SK-N-DZ (cell line): Measurements from ENCODE around the gene AKR1C1.
"Not testable (repeated sequence)": the region's sequence is repeated elsewhere in the genome, so short reads cannot be mapped to it uniquely, and the experiment has no call there.

Experiments
- DNase-seq: peaks from one replicate; pipeline ENCODE4 v3.0.0-alpha.2; 2015; ENCODE audit warnings: low spot score
- small RNA-seq, 2 experiments: library from RNA; depleted of rRNA; stranded (forward); fragments of <200 nt; gene quantifications; one replicate each; pipeline ENCODE3, GENCODE V24; 2014

The AKR1C1 gene

GRCh38 chr10:5014936-5015335 is 51.7 kb downstream of the AKR1C1 start:
- no peak for DNase-seq

GRCh38 chr10:5018134-5018533 is 54.9 kb downstream of the AKR1C1 start:
- no peak for DNase-seq

DNA sequence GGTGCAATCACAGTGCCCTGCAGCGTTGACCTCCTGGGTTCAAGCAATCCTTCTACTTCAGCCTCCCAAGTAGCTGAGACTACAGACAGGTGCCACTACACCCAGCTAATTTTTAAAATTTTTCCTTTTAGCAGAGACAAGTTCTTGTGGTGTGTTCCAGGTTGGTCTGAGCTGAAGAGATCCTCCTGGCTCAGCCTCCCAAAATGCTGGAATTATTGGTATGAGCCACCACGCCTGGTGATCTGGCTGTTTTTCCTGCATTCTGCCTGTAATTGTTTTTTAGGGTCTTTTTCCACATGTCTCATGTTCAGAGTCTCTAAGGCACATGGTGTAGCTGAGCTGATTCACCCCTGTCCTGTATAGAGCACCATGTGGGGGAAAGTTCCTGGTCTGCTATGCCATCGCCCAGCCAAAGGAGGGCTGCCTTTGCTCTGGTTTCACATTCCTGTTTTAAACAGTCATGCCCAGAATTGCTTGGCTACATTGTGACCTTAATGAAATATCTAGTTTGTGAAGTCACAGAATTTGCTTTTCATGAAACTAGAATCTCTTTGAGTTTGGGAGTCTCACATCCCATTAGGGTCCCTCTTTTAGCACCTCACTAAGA is 55.6 kb downstream of the AKR1C1 start:
- DNase-seq, result not testable (repeated sequence)

DNA sequence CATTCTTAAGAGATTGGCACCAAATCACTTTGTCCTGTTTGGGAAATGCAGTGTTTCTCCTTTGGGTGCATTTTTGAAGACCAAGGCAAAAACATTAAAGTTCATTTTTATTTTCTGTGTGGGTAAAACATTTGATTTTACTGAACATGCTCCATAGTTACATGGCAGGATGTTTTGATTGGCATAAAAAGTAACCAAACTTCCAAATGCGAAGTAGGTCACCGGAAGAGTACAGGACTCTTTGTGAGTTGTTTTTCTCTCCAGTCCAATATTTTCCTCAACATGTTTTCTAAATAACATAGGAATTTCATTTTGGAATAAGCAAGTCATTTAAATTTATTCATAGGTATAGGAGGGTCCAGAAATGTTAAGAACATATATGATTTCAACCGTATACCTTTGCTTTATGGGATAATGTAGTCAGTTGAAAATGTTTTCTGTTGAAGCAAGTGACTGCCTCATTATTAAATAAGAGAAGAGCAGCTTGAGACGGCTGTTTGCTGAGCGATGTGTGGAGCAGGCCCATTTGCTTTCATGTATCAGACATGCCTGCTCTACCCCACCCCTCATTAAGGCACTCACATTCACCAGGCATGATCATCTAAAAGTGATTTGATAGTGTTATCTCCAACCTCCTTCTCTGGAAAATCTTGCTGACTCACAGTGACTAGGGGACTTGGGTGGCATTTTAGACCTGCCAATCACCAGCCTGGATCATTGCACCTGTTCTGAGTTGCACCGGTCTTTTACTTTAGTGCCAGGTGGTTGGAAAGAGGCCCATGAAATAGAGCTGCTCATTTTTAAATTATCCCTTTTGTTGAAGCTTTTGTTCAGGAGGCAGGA is 56.8 kb downstream of the AKR1C1 start:
- peak; percentile 78 for DNase-seq

- DNase-seq, result not testable (repeated sequence)
Observed at GRCh38 chr10:5021624-5022290, 58.5 kb downstream of the AKR1C1 start.

- no peak for DNase-seq
Observed at GRCh38 chr10:5023177-5023805, 60.1 kb downstream of the AKR1C1 start.

DNA sequence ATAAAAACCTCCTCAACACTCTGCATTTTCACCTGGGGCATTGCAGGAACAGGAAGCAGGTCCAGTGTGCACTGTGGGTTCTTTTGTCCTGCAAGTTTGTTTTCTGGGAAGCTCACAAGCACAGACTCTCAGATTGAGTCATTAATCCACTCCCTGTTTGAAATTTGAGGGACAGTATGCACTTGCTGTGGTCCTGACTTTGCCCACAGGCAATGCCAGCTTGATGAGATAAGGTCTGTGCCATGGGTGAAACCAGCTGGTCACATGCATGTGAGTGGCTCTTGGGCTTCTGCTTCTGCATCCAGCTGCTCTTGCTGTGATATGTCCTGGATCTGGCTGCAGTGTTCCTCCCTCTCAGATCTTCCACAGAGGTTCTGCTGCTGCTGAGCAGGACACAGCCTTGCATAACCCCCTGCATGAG is 62.3 kb downstream of the AKR1C1 start:
- not testable (repeated sequence) for DNase-seq

- no peak for DNase-seq
Observed at GRCh38 chr10:5030989-5031388, 67.8 kb downstream of the AKR1C1 start.

- DNase-seq, result not testable (repeated sequence)
Observed at GRCh38 chr10:5031588-5031987, 68.4 kb downstream of the AKR1C1 start.

DNA sequence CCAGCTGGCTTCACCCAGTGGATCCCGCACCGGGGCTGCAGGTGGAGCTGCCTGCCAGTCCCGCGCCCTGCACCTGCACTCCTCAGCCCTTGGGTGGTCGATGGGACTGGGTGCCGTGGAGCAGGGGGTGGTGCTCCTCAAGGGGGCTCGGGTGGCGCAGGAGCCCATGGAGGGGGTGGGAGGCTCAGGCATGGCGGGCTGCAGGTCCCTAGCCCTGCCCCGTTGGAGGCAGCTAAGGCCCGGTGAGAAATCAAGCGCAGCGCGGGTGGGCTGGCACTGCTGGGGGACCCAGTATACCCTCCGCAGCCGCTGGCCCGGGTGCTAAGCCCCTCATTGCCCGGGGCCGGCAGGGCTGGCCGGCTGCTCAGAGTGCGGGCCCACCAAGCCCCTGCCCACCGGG is 69.2 kb downstream of the AKR1C1 start:
- not testable (repeated sequence) for DNase-seq

Small RNA genes within 50 kb of the gene (small RNA-seq; reads per million reads assigned to genes)
- gene RF00096, result 0 to 0.76 reads per million in 2 experiments
